ENCODE results near the gene RNASEH2C. TPM values are rescaled to one million over a fixed set of nuclear protein-coding genes. Genes with fewer than 3 reads are reported as not detected.
"Not testable (repeated sequence)": the region's sequence is repeated elsewhere in the genome, so short reads cannot be mapped to it uniquely, and the experiment has no call there.

The RNASEH2C gene
- 100 to 1,000 TPM in 2 of 3 donors, 10 to 100 TPM in 1; 37.4 to 160 (median 124) TPM for polyA plus RNA-seq

DNA sequence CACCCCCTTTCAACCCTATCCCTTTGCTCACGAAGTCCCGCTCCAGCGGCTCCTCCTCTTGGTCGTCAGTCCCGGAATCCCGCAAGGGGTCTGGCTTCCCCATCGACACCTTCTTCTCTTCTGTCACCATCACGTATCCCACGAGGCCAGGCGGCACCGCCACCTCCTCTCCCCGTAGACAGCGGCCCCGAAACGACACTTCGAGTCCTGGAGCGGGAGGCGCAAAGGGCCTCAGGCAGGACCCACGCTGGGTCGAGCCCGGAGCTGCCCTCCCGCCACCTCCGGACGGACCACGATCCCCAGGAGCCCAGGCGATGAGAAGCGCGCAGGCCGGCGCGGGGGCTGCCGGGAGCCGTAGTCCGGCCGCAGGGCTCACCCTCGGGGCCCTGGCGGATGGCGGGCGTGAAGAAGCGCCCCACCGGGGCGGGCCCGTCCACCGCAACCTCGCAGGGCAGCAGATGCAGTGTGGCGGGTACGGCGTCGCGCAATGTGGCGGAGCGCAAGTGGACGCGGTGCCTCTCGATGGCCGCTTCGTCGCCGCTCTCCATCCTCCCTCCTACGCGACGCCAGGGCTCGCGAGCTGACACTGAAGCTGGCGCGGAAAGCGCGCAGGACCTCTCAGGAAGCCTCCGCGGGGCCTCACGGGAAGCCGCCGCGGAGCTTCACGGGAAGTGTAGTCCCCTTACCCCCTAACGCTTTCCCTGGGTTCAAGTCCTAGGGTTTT is at the start of gene RNASEH2C:
Gene RNASEH2C, minus strand, starts transcription at position 588 of the 724 bp plus-strand sequence. Its CDS starts 40 bp downstream, at position 548.
- peaks cover 3 to 19% (median 4%) of the 10 kb centered on the region in 3 donors for H3K36me3 Mint-ChIP-seq
- peak within 1 kb of the TSS; percentile 74 to 90 (median 86) for H3K27ac Mint-ChIP-seq
- H3K27me3 Mint-ChIP-seq (ENCODE audit: low read depth in 3 of 3): peaks cover 0 to 10% (median 0%) of the 10 kb centered on the region in 3 donors
- H3K9me3 Mint-ChIP-seq: no peaks in the 10 kb centered on the region
- peaks cover 30% of the 10 kb centered on the region in 2 donors for H3K4me1 Mint-ChIP-seq
- H3K4me3 Mint-ChIP-seq: peak within 1 kb of the TSS; percentile 87 to 92 (median 89)
- DNase-seq: peak; percentile 72 to 74 (median 74)

DNA sequence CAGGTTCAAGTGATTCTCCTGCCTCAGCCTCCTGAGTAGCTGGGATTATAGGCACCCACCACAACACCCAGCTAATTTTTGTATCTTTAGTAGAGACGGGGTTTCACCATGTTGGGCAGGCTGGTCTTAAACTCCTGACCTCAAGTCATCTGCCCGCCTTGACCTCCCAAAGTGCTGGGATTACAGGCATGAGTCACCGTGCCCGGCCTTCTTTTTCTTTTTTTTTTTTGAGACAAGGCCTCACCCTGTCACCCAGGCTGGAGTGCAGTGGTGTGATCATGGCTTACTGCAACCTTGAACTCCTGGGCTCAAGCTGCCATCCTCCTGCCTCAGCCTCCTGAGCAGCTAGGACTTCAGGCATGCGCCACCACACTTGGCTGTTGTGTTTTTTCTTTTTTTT is 47.2 kb upstream of the RNASEH2C start:
- not testable (repeated sequence) for DNase-seq; H3K4me3 Mint-ChIP-seq; H3K27ac Mint-ChIP-seq; H3K4me1 Mint-ChIP-seq; H3K36me3 Mint-ChIP-seq; H3K27me3 Mint-ChIP-seq (ENCODE audit: low read depth in 3 of 3); H3K9me3 Mint-ChIP-seq

DNA sequence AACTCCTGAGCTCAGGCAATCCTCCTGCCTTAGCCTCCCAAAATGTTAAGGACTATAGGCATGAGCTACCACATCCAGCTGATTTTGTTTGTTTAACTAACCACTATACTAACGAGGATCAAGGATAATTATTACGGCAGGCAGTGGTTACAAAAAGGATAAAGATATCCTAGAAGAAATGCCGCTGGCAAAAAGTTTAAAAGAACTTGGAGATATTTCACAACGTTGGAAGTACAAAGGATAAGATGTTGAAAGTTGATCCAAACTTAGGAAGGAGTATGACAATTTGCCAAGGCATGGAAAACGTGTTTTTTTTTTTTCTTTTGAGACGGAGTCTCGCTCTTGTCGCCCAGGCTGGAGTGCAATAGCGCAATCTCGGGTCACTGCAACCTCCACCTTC is 46.8 kb upstream of the RNASEH2C start:
- Mint-ChIP-seq H3K9me3 (no peaks in the 10 kb centered on the region), H3K27ac (no peak overlapping the region), H3K27me3 (ENCODE audit: low read depth in 3 of 3) (peaks cover 0 to 3% (median 3%) of the 10 kb centered on the region in 3 donors), H3K36me3 (no peaks in the 10 kb centered on the region), H3K4me1 (peaks cover 3 to 6% of the 10 kb centered on the region in 2 donors), H3K4me3 (no peak overlapping the region)
- DNase-seq: no peak

DNA sequence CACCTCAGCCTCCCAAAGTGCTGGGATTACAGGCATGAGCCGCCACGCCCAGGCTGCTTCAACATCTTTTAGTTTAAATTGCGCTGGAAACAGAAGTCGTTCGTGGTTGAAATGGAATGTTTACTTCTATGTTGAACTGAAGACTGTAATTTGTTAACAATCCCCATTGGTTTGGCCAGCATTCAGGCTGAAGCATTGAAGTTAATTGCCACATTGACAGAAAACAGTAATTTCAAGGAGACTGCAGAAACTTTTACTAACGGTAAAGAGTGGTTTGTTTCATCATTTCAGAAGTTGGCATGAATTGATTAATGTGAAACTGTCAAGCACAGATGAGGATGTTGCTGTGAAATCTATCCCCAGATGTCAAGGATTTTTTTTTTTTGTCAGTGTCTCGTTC is 45.9 kb upstream of the RNASEH2C start:
- DNase-seq: no peak
- no peak overlapping the region for H3K4me3 Mint-ChIP-seq
- H3K36me3 Mint-ChIP-seq: no peaks in the 10 kb centered on the region
- no peak overlapping the region for H3K27ac Mint-ChIP-seq
- peaks cover 0 to 3% (median 3%) of the 10 kb centered on the region in 3 donors for H3K27me3 Mint-ChIP-seq (ENCODE audit: low read depth in 3 of 3)
- peaks cover 3 to 6% of the 10 kb centered on the region in 2 donors for H3K4me1 Mint-ChIP-seq
- H3K9me3 Mint-ChIP-seq: no peaks in the 10 kb centered on the region

DNA sequence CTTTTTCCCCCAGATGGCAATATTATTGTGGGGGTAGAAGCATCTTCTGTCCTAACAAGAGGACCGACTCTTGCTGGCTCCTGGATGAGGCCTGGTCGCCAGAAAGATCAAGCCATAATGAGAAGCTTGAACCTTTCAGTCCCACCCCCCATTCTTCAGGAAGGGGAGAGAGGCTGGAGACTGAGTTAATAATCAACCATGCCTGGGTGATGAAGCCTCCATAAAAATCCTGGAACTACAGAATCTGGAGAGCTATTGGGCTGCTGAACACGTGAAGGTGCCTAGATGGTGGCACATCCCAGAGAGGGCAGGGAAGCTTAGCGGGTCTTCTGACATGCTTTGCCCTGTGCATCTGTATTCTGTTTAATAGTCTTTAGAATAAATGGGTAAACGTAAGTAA is 43.8 kb upstream of the RNASEH2C start:
- no peak for DNase-seq
- Mint-ChIP-seq H3K4me1 (peaks cover 0 to under 1% of the 10 kb centered on the region in 2 donors), H3K27me3 (ENCODE audit: low read depth in 3 of 3) (peaks cover 0 to 5% (median 3%) of the 10 kb centered on the region in 3 donors), H3K36me3 (no peaks in the 10 kb centered on the region), H3K4me3 (no peak overlapping the region), H3K9me3 (no peaks in the 10 kb centered on the region), H3K27ac (no peak overlapping the region)

DNA sequence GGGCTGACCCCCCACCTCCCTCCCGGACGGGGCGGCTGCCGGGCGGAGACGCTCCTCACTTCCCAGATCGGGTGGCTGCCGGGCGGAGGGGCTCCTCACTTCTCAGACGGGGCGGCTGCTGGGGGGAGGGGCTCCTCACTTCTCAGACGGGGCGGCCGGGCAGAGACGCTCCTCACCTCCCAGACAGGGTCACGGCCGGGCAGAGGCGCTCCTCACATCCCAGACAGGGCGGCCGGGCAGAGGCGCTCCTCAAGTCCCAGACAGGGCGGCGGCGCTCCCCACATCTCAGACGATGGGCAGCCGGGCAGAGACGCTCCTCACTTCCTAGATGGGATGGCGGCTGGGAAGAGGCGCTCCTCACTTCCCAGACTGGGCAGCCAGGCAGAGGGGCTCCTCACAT is 42.2 kb upstream of the RNASEH2C start:
- H3K4me1 Mint-ChIP-seq, H3K27ac Mint-ChIP-seq, DNase-seq: not testable (repeated sequence)

DNA sequence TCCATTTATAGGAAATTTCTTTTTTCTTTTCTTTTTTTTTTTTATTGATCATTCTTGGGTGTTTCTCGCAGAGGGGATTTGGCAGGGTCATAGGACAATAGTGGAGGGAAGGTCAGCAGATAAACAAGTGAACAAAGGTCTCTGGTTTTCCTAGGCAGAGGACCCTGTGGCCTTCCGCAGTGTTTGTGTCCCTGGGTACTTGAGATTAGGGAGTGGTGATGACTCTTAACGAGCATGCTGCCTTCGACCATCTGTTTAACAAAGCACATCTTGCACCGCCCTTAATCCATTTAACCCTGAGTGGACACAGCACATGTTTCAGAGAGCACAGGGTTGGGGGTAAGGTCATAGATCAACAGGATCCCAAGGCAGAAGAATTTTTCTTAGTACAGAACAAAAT is 41.6 kb upstream of the RNASEH2C start:
- H3K36me3 Mint-ChIP-seq; H3K27ac Mint-ChIP-seq; H3K27me3 Mint-ChIP-seq (ENCODE audit: low read depth in 3 of 3); H3K4me3 Mint-ChIP-seq; H3K4me1 Mint-ChIP-seq; DNase-seq; H3K9me3 Mint-ChIP-seq: not testable (repeated sequence)

More for the DNA sequence above, 42.2 kb upstream of the RNASEH2C start:
- not testable (repeated sequence) for H3K4me3 Mint-ChIP-seq; H3K9me3 Mint-ChIP-seq; H3K27me3 Mint-ChIP-seq (ENCODE audit: low read depth in 3 of 3); H3K36me3 Mint-ChIP-seq

DNA sequence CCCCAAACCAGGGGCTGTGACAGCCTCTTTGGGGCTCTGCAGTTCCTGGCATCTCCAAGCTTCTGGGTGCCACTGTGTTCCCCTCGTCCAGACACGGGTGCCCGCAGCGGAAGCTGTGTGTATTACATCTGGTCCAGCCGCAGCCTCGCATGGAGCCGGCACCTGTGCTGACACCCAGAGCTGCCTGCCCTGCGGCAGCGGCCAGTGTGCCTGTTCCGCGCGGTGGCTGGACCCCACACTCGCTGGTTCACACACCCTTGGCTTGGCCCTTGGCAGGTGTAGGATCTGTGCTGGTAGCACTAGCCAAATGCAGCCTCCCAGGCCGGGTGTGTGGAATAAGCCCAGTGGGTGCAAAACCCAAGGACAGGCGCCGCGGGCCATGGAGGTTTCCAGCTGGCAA is 24.5 kb upstream of the RNASEH2C start:
- DNase-seq: no peak
- no peaks in the 10 kb centered on the region for H3K4me1 Mint-ChIP-seq

DNA sequence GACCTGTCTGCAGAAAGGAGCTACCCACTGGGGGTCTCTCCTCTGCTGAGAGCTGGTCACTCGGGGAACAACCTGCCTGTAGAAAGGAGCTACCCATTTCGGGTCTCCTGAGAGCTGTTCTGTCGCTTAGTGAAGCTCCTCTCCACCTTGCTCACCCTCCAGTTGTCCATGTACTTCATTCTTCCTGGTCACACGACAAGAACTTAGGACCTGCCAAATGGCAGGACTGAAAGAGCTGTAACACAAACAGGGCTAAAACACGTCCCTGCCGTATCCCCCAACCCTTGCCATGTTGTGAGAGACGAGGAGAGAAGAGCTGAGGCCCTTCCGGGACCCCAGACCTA is 24.1 kb upstream of the RNASEH2C start:
- no peak for DNase-seq
- no peak overlapping the region for H3K27ac Mint-ChIP-seq
- peaks cover 0 to 3% (median 0%) of the 10 kb centered on the region in 3 donors for H3K36me3 Mint-ChIP-seq
- peaks cover 1 to 4% (median 1%) of the 10 kb centered on the region in 3 donors for H3K27me3 Mint-ChIP-seq (ENCODE audit: low read depth in 3 of 3)
- no peaks in the 10 kb centered on the region for H3K4me1 Mint-ChIP-seq
- H3K4me3 Mint-ChIP-seq: no peak overlapping the region
- no peaks in the 10 kb centered on the region for H3K9me3 Mint-ChIP-seq

More for the DNA sequence above, 24.5 kb upstream of the RNASEH2C start:
- H3K27me3 Mint-ChIP-seq (ENCODE audit: low read depth in 3 of 3): peaks cover 1 to 4% (median 1%) of the 10 kb centered on the region in 3 donors
- no peak overlapping the region for H3K4me3 Mint-ChIP-seq
- no peaks in the 10 kb centered on the region for H3K9me3 Mint-ChIP-seq
- H3K36me3 Mint-ChIP-seq: peaks cover 0 to 3% (median 0%) of the 10 kb centered on the region in 3 donors
- no peak overlapping the region for H3K27ac Mint-ChIP-seq

DNA sequence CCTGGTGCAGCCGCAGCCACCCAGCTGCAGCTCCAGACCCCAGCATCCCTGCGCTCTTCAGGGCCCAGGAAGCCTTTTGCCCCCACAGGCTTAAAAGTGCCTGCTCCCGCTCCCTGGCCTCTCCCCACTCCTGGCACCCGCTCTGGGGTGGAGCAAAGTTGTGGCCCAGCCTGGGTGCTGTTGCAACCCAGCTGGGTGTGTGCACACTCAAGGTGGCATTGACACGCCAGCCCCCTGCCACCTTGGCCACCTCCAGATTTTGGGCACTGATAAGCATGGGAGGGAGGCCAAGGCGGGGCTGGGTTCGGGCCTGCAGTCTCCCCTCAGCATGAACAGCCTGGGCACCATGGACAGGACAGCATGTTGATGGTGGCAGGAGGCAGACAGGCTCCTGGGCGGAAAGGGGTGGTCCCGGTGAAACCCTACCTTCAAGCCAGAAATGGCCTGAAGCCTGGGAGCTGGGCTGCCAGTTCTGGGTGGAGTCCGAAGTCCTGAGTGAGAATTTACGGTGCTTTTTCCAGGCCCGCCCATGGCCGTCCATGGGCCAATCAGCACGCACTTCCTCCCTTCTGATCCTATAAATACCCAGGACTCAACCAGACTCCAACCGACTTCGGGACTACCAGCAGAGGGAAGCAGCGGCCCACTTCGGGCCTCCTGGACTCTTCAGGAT is 23.6 kb upstream of the RNASEH2C start:
- Mint-ChIP-seq H3K4me3 (no peak overlapping the region), H3K27me3 (ENCODE audit: low read depth in 3 of 3) (peaks cover 0 to 2% (median 1%) of the 10 kb centered on the region in 3 donors), H3K4me1 (no peaks in the 10 kb centered on the region), H3K27ac (no peak overlapping the region), H3K36me3 (peaks cover 0 to 3% (median 0%) of the 10 kb centered on the region in 3 donors), H3K9me3 (no peaks in the 10 kb centered on the region)
- no peak for DNase-seq

DNA sequence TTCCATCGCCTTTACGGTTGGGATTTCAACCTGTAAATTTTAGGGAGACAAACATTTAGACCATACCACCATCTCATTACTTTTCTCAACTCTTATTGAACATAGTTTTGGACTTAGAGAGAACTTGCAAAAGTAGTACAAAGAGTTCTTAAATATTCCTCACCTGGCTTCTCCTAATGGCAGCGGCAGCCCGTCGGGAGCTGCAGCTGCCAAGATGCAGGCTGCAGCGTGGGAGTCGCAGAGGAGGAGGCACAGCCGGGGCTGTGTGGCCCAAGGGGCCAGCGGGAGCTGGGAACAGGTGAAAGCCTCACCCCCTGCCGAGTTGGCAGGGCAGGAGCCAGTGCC is 23.1 kb upstream of the RNASEH2C start:
- peaks cover 0 to 3% (median 0%) of the 10 kb centered on the region in 3 donors for H3K36me3 Mint-ChIP-seq
- DNase-seq: no peak
- no peaks in the 10 kb centered on the region for H3K9me3 Mint-ChIP-seq
- H3K4me3 Mint-ChIP-seq: no peak overlapping the region
- no peak overlapping the region for H3K27ac Mint-ChIP-seq
- peaks cover 0 to 5% (median 2%) of the 10 kb centered on the region in 3 donors for H3K27me3 Mint-ChIP-seq (ENCODE audit: low read depth in 3 of 3)
- H3K4me1 Mint-ChIP-seq: no peaks in the 10 kb centered on the region

DNA sequence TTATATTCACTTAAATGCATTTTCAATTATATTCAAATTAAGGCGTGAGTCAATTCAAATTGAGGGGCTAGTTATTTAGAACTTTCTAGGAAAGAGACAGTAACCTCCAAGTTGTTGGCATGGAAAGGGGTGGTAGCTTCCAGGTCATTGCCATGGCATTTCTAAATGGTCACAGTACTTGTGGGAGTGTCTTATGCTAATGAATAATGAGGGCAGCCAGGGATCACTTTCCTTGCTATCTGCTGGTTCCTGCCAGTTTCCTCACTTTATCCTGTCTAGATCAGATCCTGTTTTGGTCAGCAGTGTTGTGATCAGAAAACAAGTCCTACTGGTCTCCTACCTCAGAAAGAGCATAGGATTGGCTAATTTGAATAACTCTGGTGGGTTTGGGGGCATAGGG is 21.8 kb upstream of the RNASEH2C start:
- H3K4me3 Mint-ChIP-seq: no peak overlapping the region
- H3K4me1 Mint-ChIP-seq: no peaks in the 10 kb centered on the region
- H3K9me3 Mint-ChIP-seq: no peaks in the 10 kb centered on the region
- no peak overlapping the region for H3K27ac Mint-ChIP-seq
- no peak for DNase-seq
- peaks cover 0 to 3% (median 0%) of the 10 kb centered on the region in 3 donors for H3K36me3 Mint-ChIP-seq
- peaks cover 0 to 8% (median 2%) of the 10 kb centered on the region in 3 donors for H3K27me3 Mint-ChIP-seq (ENCODE audit: low read depth in 3 of 3)

DNA sequence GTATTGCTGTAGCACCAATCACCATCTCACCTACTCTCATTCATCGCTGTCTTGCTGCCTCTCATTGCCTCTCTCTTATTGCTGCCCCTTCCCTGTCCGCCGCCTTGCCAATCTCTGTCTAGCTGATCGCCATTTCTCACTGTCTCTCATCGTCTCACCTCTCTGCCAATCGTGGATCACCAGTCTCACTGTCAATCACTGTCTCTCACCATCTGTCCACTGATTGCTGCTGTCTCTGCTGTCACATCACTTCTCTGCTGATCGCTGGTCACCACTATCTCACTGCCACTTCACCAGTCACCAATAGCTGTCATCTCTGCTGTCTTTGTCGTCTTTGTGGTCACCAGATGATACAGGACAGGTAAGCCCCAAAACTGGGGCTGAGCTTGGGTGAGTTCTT is 20.6 kb upstream of the RNASEH2C start:
- H3K27me3 Mint-ChIP-seq (ENCODE audit: low read depth in 3 of 3): peaks cover 0 to 8% (median 7%) of the 10 kb centered on the region in 3 donors
- no peak overlapping the region for H3K4me3 Mint-ChIP-seq
- H3K4me1 Mint-ChIP-seq: no peaks in the 10 kb centered on the region
- no peak overlapping the region for H3K27ac Mint-ChIP-seq
- no peak for DNase-seq
- no peaks in the 10 kb centered on the region for H3K9me3 Mint-ChIP-seq
- H3K36me3 Mint-ChIP-seq: peaks cover 0 to 3% (median 0%) of the 10 kb centered on the region in 3 donors

DNA sequence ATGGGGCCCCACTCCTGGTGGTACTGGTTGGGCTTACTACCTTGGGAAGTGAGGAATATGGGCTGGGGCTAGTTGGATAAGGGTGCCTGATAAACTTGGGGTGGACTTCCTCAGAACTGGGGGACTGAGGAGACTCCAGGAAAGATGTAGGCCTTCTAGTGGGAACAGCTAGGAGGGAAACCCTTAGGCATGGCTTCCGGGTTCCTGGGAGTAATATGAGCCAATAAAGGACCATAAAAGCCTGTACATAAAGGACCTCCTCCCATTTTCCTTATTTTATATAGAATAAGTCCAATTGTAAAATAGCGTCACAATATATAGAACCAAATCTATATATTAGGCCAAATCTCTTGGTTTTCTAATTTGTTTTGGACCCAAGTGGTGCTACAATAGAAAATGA is 18.4 kb upstream of the RNASEH2C start:
- H3K9me3 Mint-ChIP-seq: no peaks in the 10 kb centered on the region
- H3K27ac Mint-ChIP-seq: no peak overlapping the region
- no peak for DNase-seq
- no peaks in the 10 kb centered on the region for H3K4me1 Mint-ChIP-seq
- H3K27me3 Mint-ChIP-seq (ENCODE audit: low read depth in 3 of 3): peaks cover 0 to 16% (median 6%) of the 10 kb centered on the region in 3 donors
- no peak overlapping the region for H3K4me3 Mint-ChIP-seq
- peaks cover 0 to 3% (median 0%) of the 10 kb centered on the region in 3 donors for H3K36me3 Mint-ChIP-seq
